ENCODE data around the gene DDX56.

DNA sequence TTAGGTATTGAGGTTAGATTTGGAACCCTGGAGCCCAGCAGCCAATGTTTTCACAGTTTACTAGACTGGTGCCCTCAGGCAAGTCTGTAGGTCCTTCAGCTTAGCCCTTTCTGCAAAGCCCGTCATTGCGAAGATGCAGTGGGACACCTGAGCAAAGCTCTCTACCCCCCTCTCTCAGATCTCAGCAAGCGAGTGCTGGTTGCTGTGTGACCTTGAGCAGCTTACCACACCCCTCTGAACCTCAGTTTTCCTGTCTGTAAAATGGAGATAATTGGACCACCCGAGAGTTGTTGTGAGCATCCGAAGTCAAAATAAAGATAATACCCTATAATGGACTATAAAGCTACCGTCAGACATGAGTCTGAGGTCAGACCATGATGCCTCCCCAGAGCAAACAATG is 36.3 kb downstream of the DDX56 start:
- TF ChIP-seq, protein P1, sequence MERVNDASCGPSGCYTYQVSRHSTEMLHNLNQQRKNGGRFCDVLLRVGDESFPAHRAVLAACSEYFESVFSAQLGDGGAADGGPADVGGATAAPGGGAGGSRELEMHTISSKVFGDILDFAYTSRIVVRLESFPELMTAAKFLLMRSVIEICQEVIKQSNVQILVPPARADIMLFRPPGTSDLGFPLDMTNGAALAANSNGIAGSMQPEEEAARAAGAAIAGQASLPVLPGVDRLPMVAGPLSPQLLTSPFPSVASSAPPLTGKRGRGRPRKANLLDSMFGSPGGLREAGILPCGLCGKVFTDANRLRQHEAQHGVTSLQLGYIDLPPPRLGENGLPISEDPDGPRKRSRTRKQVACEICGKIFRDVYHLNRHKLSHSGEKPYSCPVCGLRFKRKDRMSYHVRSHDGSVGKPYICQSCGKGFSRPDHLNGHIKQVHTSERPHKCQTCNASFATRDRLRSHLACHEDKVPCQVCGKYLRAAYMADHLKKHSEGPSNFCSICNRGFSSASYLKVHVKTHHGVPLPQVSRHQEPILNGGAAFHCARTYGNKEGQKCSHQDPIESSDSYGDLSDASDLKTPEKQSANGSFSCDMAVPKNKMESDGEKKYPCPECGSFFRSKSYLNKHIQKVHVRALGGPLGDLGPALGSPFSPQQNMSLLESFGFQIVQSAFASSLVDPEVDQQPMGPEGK (CRISPR knock-in tag; IDR thresholded peaks at IDR 0.05; ENCODE audit: borderline replicate concordance), result no peak
- no peak for TF ChIP-seq ZNF8 (CRISPR knock-in tag; IDR thresholded peaks at IDR 0.05)
- no peak for TF ChIP-seq ZFP30 (CRISPR knock-in tag; IDR thresholded peaks at IDR 0.05)
- no peak for TF ChIP-seq ARNTL (CRISPR knock-in tag; IDR thresholded peaks at IDR 0.05; ENCODE audit: borderline replicate concordance, low read depth)
- no peak for TF ChIP-seq PPARA (CRISPR knock-in tag; IDR thresholded peaks at IDR 0.05; ENCODE audit: borderline replicate concordance)
- TF ChIP-seq ESRRG (CRISPR knock-in tag; IDR thresholded peaks at IDR 0.05), result no peak

All from SK-N-SH treated with all-trans-retinoic acid at 6 μM for 48 hours (cell line).